Measurements from ENCODE around the gene HERC3.

The HERC3 gene

DNA sequence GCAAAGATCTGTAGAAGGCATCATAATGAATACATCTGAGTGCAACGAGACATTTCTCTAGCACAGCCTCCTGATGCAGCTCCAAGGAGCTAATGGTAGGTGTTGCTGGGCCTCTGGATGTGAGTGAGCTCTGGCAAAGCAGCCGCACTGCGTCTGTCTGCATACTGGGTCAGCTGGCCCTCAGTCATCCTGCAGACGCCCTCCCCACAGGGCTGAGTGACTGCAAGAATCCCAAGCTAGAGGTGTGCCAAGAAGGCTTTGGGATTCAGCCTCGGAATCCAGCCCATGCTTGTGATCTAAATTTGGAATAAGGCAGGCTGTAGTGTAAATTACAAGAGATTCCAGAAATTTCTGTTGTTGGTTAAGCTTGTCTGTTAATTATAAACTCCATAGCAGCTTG, 18.5 kb downstream of the HERC3 start:
- TF ChIP-seq, protein P1, sequence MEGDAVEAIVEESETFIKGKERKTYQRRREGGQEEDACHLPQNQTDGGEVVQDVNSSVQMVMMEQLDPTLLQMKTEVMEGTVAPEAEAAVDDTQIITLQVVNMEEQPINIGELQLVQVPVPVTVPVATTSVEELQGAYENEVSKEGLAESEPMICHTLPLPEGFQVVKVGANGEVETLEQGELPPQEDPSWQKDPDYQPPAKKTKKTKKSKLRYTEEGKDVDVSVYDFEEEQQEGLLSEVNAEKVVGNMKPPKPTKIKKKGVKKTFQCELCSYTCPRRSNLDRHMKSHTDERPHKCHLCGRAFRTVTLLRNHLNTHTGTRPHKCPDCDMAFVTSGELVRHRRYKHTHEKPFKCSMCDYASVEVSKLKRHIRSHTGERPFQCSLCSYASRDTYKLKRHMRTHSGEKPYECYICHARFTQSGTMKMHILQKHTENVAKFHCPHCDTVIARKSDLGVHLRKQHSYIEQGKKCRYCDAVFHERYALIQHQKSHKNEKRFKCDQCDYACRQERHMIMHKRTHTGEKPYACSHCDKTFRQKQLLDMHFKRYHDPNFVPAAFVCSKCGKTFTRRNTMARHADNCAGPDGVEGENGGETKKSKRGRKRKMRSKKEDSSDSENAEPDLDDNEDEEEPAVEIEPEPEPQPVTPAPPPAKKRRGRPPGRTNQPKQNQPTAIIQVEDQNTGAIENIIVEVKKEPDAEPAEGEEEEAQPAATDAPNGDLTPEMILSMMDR (IDR thresholded peaks at IDR 0.05): no peak

GRCh38 chr4:88613417-88613875, 21.2 kb downstream of the HERC3 start:
- TF ChIP-seq, protein P1 (IDR thresholded peaks at IDR 0.05): no peak

- TF ChIP-seq, protein P1 (IDR thresholded peaks at IDR 0.05): no peak
These were observed 21.8 kb downstream of the HERC3 start for GRCh38 chr4:88614058-88614457.

DNA sequence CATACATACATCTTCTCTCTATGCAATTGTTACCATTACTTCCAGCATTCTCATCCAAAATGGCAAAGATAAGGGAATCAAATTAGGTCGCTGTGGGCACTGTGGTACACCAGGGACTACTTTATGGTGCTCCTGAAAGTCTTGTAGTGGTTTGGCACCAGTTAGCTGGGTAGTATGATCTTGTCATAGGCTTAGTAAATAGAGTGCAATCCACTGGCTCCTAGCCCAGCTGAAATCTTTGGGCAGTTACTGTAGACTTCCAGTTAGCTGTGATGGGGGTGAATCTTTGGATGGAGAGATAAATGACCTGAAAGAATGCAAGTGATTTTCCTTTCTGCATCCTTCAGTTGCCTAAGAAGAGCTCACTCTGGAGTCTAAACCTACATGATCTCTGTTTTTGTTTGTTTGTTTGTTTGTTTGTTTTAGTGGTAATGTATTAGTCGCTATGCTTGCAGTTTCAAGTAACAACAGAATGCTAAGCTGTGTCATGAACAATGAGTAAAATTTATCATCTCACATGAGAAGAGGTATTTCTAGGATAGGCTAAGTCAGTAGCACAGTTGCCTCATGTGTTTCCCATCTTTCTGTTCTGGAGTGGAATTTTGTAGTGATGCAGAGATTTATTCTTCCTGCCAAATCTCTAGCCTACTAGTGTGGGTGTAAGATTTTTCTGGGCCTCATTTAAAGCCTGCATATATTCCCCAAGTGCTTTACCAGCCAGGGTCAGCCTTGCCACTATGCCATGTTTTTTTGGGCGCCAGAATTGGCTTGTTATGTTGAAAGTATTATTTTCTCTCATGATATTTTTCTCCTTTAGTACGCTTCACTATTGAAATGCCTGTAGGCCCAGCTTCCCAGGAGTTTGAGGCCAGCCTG, 24.2 kb downstream of the HERC3 start:
- TF ChIP-seq, protein P1 (IDR thresholded peaks at IDR 0.05): no peak

DNA sequence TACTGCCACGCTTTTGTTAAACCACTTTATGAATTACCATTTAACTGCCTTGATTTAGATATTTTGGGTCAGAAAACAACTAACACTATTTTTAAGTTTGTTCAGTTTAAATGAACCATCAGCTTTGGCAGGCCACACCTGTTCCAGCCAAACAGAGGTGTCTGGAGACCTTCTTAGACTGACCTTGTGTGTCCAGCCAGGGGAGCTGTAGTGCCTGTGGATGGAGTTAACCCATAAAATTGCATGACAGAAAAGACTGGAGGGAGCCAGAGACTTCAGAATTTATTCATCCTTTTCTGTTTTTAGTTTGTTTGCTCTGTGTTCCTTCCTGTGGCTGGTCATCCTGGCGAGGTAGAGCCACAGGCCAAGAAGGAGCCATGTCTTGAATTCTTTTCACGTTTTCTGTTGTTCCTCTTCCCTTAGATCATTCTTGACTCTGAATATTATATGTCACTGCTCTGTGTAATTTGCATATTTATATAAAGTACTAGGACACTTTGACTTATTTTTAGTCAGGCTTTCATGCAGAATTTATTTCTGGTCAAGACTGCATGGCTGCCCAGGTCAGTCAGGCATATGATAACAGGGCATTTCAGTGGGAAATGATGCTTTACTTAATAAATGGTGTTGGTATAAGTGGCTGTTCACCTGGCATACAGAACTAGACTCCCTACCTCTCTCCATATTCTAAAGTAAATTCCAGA, 26.7 kb downstream of the HERC3 start:
- TF ChIP-seq, protein P1 (IDR thresholded peaks at IDR 0.05): no peak

GRCh38 chr4:88619971-88620370, 27.7 kb downstream of the HERC3 start:
- TF ChIP-seq, protein P1 (IDR thresholded peaks at IDR 0.05): no peak

DNA sequence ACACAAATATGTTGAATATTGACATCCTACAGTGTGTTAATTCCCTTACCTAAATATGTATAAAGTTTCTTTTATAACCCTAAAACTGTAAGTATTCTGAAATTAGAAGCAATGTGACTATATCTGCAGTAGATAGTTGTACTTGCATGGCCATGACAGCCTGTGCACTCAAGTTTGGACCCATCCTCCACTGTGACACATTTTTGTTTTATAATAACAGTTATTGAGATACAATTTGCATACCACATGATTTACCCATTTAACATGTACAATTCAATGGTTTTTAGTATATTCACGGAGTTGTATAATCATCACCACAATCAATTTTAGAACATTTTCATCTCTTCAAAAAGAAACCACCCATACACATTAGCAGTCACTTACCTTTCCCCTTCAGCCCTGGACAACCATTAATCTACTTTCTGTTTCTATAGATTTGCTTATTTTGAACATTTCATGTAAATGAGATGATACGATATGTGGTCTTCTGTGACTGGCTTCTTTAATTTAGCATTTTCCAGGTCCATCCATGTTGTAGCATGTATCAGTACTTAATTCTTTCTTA, 29.6 kb downstream of the HERC3 start:
- TF ChIP-seq, protein P1 (IDR thresholded peaks at IDR 0.05): no peak

All from LNCAP (cell line).